ENCODE measurements around the gene TBX21.

DNA sequence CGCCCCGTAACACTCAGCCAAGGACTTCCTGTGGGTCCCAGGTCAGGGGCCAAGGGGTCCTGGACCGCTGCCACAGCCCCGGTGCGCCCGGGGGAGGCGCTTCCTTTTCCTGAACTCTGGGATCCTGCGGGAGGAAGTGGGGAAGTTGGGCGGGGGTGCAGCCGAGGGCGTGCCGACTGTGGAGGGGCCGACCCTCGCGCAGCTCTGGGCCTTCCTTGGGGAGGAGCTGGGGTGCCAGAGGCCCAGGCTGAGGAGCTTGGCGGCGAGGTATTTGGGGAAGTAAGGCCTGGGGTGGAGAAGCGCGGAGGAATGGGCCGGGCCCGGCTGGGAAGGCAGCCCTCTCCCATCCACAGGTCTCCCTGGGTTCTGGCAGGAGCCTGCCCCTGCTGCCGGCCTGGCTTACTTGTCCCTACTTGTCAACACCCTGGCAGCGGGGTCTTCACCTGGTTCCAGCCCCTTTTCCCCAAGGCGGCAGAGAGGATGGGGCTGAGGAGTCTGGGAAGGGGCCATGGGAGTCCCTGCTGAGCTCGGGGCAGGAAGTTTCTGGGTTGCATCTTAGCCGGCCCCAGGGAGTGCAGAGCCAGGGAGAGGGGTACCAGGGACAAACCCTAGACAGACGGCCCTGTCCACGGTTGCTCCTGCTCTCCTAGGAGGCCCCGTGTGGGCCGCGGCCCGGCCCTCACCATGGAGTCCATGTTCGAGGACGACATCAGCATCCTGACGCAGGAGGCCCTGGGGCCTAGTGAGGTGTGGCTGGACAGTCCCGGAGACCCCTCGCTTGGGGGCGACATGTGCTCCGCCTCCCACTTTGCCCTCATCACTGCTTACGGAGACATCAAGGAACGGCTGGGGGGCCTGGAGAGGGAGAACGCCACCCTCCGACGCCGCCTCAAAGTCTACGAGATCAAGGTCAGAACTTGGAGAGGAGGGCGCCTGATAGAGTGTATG lies 37.3 kb upstream of the TBX21 start:
- TF ChIP-seq ZBTB7A (tag by site-specific recombination; IDR thresholded peaks at IDR 0.05; ENCODE audit: low read depth), result no peak
- TF ChIP-seq ZNF785 (tag by site-specific recombination; IDR thresholded peaks at IDR 0.05), result no peak
- TF ChIP-seq, protein P1, sequence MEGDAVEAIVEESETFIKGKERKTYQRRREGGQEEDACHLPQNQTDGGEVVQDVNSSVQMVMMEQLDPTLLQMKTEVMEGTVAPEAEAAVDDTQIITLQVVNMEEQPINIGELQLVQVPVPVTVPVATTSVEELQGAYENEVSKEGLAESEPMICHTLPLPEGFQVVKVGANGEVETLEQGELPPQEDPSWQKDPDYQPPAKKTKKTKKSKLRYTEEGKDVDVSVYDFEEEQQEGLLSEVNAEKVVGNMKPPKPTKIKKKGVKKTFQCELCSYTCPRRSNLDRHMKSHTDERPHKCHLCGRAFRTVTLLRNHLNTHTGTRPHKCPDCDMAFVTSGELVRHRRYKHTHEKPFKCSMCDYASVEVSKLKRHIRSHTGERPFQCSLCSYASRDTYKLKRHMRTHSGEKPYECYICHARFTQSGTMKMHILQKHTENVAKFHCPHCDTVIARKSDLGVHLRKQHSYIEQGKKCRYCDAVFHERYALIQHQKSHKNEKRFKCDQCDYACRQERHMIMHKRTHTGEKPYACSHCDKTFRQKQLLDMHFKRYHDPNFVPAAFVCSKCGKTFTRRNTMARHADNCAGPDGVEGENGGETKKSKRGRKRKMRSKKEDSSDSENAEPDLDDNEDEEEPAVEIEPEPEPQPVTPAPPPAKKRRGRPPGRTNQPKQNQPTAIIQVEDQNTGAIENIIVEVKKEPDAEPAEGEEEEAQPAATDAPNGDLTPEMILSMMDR (tag by site-specific recombination; IDR thresholded peaks at IDR 0.05), result no peak
- TF ChIP-seq, protein P2, sequence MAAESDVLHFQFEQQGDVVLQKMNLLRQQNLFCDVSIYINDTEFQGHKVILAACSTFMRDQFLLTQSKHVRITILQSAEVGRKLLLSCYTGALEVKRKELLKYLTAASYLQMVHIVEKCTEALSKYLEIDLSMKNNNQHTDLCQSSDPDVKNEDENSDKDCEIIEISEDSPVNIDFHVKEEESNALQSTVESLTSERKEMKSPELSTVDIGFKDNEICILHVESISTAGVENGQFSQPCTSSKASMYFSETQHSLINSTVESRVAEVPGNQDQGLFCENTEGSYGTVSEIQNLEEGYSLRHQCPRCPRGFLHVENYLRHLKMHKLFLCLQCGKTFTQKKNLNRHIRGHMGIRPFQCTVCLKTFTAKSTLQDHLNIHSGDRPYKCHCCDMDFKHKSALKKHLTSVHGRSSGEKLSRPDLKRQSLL (tag by site-specific recombination; IDR thresholded peaks at IDR 0.05), result no peak
- TF ChIP-seq ZNF138 (tag by site-specific recombination; IDR thresholded peaks at IDR 0.05; ENCODE audit: borderline replicate concordance), result no peak
- TF ChIP-seq ZNF146 (tag by site-specific recombination; IDR thresholded peaks at IDR 0.05), result no peak
- TF ChIP-seq, protein P3, sequence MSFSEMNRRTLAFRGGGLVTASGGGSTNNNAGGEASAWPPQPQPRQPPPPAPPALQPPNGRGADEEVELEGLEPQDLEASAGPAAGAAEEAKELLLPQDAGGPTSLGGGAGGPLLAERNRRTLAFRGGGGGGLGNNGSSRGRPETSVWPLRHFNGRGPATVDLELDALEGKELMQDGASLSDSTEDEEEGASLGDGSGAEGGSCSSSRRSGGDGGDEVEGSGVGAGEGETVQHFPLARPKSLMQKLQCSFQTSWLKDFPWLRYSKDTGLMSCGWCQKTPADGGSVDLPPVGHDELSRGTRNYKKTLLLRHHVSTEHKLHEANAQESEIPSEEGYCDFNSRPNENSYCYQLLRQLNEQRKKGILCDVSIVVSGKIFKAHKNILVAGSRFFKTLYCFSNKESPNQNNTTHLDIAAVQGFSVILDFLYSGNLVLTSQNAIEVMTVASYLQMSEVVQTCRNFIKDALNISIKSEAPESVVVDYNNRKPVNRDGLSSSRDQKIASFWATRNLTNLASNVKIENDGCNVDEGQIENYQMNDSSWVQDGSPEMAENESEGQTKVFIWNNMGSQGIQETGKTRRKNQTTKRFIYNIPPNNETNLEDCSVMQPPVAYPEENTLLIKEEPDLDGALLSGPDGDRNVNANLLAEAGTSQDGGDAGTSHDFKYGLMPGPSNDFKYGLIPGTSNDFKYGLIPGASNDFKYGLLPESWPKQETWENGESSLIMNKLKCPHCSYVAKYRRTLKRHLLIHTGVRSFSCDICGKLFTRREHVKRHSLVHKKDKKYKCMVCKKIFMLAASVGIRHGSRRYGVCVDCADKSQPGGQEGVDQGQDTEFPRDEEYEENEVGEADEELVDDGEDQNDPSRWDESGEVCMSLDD (tag by site-specific recombination; IDR thresholded peaks at IDR 0.05), result no peak
- no peak for TF ChIP-seq YY1 (tag by site-specific recombination; IDR thresholded peaks at IDR 0.05)
- TF ChIP-seq ZFP37 (tag by site-specific recombination; IDR thresholded peaks at IDR 0.05), result no peak
- TF ChIP-seq, protein P4, sequence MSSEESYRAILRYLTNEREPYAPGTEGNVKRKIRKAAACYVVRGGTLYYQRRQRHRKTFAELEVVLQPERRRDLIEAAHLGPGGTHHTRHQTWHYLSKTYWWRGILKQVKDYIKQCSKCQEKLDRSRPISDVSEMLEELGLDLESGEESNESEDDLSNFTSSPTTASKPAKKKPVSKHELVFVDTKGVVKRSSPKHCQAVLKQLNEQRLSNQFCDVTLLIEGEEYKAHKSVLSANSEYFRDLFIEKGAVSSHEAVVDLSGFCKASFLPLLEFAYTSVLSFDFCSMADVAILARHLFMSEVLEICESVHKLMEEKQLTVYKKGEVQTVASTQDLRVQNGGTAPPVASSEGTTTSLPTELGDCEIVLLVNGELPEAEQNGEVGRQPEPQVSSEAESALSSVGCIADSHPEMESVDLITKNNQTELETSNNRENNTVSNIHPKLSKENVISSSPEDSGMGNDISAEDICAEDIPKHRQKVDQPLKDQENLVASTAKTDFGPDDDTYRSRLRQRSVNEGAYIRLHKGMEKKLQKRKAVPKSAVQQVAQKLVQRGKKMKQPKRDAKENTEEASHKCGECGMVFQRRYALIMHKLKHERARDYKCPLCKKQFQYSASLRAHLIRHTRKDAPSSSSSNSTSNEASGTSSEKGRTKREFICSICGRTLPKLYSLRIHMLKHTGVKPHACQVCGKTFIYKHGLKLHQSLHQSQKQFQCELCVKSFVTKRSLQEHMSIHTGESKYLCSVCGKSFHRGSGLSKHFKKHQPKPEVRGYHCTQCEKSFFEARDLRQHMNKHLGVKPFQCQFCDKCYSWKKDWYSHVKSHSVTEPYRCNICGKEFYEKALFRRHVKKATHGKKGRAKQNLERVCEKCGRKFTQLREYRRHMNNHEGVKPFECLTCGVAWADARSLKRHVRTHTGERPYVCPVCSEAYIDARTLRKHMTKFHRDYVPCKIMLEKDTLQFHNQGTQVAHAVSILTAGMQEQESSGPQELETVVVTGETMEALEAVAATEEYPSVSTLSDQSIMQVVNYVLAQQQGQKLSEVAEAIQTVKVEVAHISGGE (tag by site-specific recombination; conservative IDR thresholded peaks at IDR 0.05; ENCODE audit: low read depth), result no peak

Data from HEK293 (cell line).